ENCODE measurements around the gene UNC13D. TPM values are rescaled to one million over a fixed set of nuclear protein-coding genes. Genes with fewer than 3 reads are reported as not detected.
A peak's percentile ranks its signal among the peaks of the same experiment; 100 is the strongest.

The UNC13D gene
- total and polyA plus RNA-seq, 9 of the 15 experiments (the other 6 are each of a cell fraction or from before 2014, with no cell fraction given) = 0.86 to 244 (median 69.2) TPM

- TF ChIP-seq ZNF518B (CRISPR knock-in tag; IDR thresholded peaks at IDR 0.05) (no peak), SETDB1 (IDR thresholded peaks at IDR 0.05; ENCODE audit: low read length) (no peak), DLX4 (CRISPR knock-in tag; IDR thresholded peaks at IDR 0.05) (no peak), RHOXF2B (CRISPR knock-in tag; conservative IDR thresholded peaks at IDR 0.05) (no peak; the same call in 1 of the 2 replicates), ELF1 (tag; IDR thresholded peaks at IDR 0.05) (peak; percentile 68; the same call in 1 of the 2 replicates), ZNF717 (CRISPR knock-in tag; IDR thresholded peaks at IDR 0.05) (no peak), ZNF184 (CRISPR knock-in tag; IDR thresholded peaks at IDR 0.05) (no peak), SMC3 (conservative IDR thresholded peaks at IDR 0.05; ENCODE audit: insufficient read depth, low read depth, low read length) (no peak), SMARCC2 (IDR thresholded peaks at IDR 0.05; ENCODE audit: low read depth) (peak; percentile 41; the same call in 1 of the 2 replicates), ZBTB43 (CRISPR knock-in tag; IDR thresholded peaks at IDR 0.05) (no peak), PRDM10 (IDR thresholded peaks at IDR 0.05; ENCODE audit: partially characterized antibody) (peak; percentile 94), HDAC2 (IDR thresholded peaks at IDR 0.05) (no peak), SIN3B (IDR thresholded peaks at IDR 0.05; ENCODE audit: low read depth) (no peak), MAFF (IDR thresholded peaks at IDR 0.05; ENCODE audit: low read length) (no peak), E2F1 (CRISPR knock-in tag; IDR thresholded peaks at IDR 0.05) (no peak; the same call in 1 of the 2 replicates), HIVEP1 (CRISPR knock-in tag; IDR thresholded peaks at IDR 0.05) (peak; percentile 18; the same call in 1 of the 2 replicates), ZNF75A (CRISPR knock-in tag; IDR thresholded peaks at IDR 0.05) (0 out of 2 replicates have a peak, but pooled peaks have one; percentile 32)
These were observed at the start of gene UNC13D (continued) for GRCh38 chr17:75843577-75844529.
